ENCODE results near the gene BLTP3B. TPM values are rescaled to one million over a fixed set of nuclear protein-coding genes. Genes with fewer than 3 reads are reported as not detected.

Gene BLTP3B
- total RNA-seq, 4 donors from 2014 or later = 33.6 to 71.3 (median 42.5) TPM

- TF ChIP-seq POLR2A (IDR thresholded peaks at IDR 0.05) (no peak), CTCF (IDR thresholded peaks at IDR 0.05 in 4 of 5, conservative IDR thresholded peaks at IDR 0.05 in 1 of 5) (no peak)
- no peak for ATAC-seq
- Histone ChIP-seq H3K27ac (no peak overlapping the region), H3K36me3 (no peaks in the 10 kb centered on the region), H3K4me1 (peaks cover 4 to 6% of the 10 kb centered on the region in 2 donors), H3K27me3 (no peaks in the 10 kb centered on the region), H3K9me3 (no peaks in the 10 kb centered on the region), H3K4me3 (no peak overlapping the region)
- intact Hi-C loops (cut with DNase I; ENCODE audit: low total_unique reads) (no loop called here), in situ Hi-C loops (cut with MboI; ENCODE audit: low sequenced_read_pairs in 4 of 4) (no loop called here)
- no peak for DNase-seq
Measured at GRCh38 chr12:100168562-100168961, 25.9 kb upstream of the BLTP3B start.

GRCh38 chr12:100166232-100166631 is 23.6 kb upstream of the BLTP3B start:
- no peak for TF ChIP-seq CTCF (IDR thresholded peaks at IDR 0.05 in 4 of 5, conservative IDR thresholded peaks at IDR 0.05 in 1 of 5)
- TF ChIP-seq POLR2A (IDR thresholded peaks at IDR 0.05) = no peak
- in situ Hi-C loops (cut with MboI; ENCODE audit: low sequenced_read_pairs in 4 of 4) (no loop called here), intact Hi-C loops (cut with DNase I; ENCODE audit: low total_unique reads) (no loop called here)
- H3K9me3 ChIP-seq = no peaks in the 10 kb centered on the region
- H3K4me1 ChIP-seq = peaks cover 4 to 7% of the 10 kb centered on the region in 2 donors
- DNase-seq (no peak), ATAC-seq (no peak)
- no peak overlapping the region for H3K27ac ChIP-seq
- H3K4me3 ChIP-seq = no peak overlapping the region
- no peaks in the 10 kb centered on the region for H3K36me3 ChIP-seq
- H3K27me3 ChIP-seq = no peaks in the 10 kb centered on the region

GRCh38 chr12:100165356-100165755 is 22.7 kb upstream of the BLTP3B start:
- no peak overlapping the region for H3K27ac ChIP-seq

GRCh38 chr12:100164153-100164704 is 21.6 kb upstream of the BLTP3B start:
- TF ChIP-seq CTCF (IDR thresholded peaks at IDR 0.05 in 4 of 5, conservative IDR thresholded peaks at IDR 0.05 in 1 of 5) (no peak), POLR2A (IDR thresholded peaks at IDR 0.05) (no peak)
- intact Hi-C loops (cut with DNase I; ENCODE audit: low total_unique reads) = no loop called here
- ATAC-seq = no peak

More at GRCh38 chr12:100165356-100165755, 22.7 kb upstream of the BLTP3B start:
- no peak overlapping the region for H3K4me3 ChIP-seq
- ATAC-seq (no peak), DNase-seq (no peak)
- intact Hi-C loops (cut with DNase I; ENCODE audit: low total_unique reads) (no loop called here), in situ Hi-C loops (cut with MboI; ENCODE audit: low sequenced_read_pairs in 4 of 4) (no loop called here)
- no peak for TF ChIP-seq POLR2A (IDR thresholded peaks at IDR 0.05)
- TF ChIP-seq CTCF (IDR thresholded peaks at IDR 0.05 in 4 of 5, conservative IDR thresholded peaks at IDR 0.05 in 1 of 5) = no peak
- H3K4me1 ChIP-seq = peaks cover 4 to 7% of the 10 kb centered on the region in 2 donors
- no peaks in the 10 kb centered on the region for H3K36me3 ChIP-seq
- H3K27me3 ChIP-seq = no peaks in the 10 kb centered on the region
- H3K9me3 ChIP-seq = no peaks in the 10 kb centered on the region

More at GRCh38 chr12:100164153-100164704, 21.6 kb upstream of the BLTP3B start:
- H3K4me3 ChIP-seq = peak overlapping the region in 3 of 4 donors; percentile 24 to 52 (median 27)
- no peak overlapping the region for H3K27ac ChIP-seq
- no peaks in the 10 kb centered on the region for H3K27me3 ChIP-seq
- H3K36me3 ChIP-seq = no peaks in the 10 kb centered on the region
- DNase-seq = no peak
- in situ Hi-C loops (cut with MboI; ENCODE audit: low sequenced_read_pairs in 4 of 4) = no loop called here
- no peaks in the 10 kb centered on the region for H3K9me3 ChIP-seq
- H3K4me1 ChIP-seq = peaks cover 4 to 7% of the 10 kb centered on the region in 2 donors
